Peyer's patch (tissue), 4 donors: ENCODE measurements around the gene RPS27. TPM values are rescaled to one million over a fixed set of nuclear protein-coding genes. Genes with fewer than 3 reads are reported as not detected.

Experiments
- DNase-seq, 3 donors: peaks; one replicate each; pipeline ENCODE4 v3.0.0-alpha.2; 2017 to 2019
- H3K27ac ChIP-seq, 4 donors: fragments of 200-600 bp; sonication (generic); one replicate each; pipeline ENCODE4 v1.5.1; 2016 to 2019
- H3K27me3 ChIP-seq, 2 donors: fragments of 200-600 bp; sonication (generic); one replicate each; pipeline ENCODE4 v1.5.1; 2019
- H3K36me3 ChIP-seq, 3 donors: fragments of 200-600 bp; sonication (generic); one replicate each; pipeline ENCODE4 v1.5.1; 2016 to 2019
- H3K4me1 ChIP-seq, 4 donors: fragments of 200-600 bp; sonication (generic); one replicate each; pipeline ENCODE4 v1.5.1; 2016 to 2019
- H3K4me3 ChIP-seq, 4 donors: fragments of 200-600 bp; sonication (generic); 1 replicate in 3 of 4; 2 replicates in 1 of 4; pipeline ENCODE4 v1.5.1; 2016 to 2019; ENCODE audit warnings: mild to moderate bottlenecking in 1 of 4
- H3K9me3 ChIP-seq, 4 donors: fragments of 200-600 bp; sonication (generic); one replicate each; pipeline ENCODE4 v1.5.1; 2016 to 2019; ENCODE audit warnings: mild to moderate bottlenecking in 1 of 4
- CTCF ChIP-seq, 6 experiments: fragments of 450-650 bp in 4 of 6; fragments of 200-600 bp in 2 of 6; sonication (generic) in 1 of 6; IDR thresholded peaks; one replicate each; pipeline ENCODE4 v1.5.1; 2017 to 2019; ENCODE audit warnings: antibody characterized with exemption in 6 of 6, mild to moderate bottlenecking in 3 of 6, moderate library complexity in 1 of 6
- POLR2A ChIP-seq, 2 donors: fragments of 450-650 bp; IDR thresholded peaks; one replicate each; pipeline ENCODE4 v1.5.1; 2017; ENCODE audit warnings: antibody characterized with exemption in 2 of 2, mild to moderate bottlenecking in 2 of 2, moderate library complexity in 2 of 2
- total RNA-seq, 4 donors: library from RNA; depleted of rRNA; stranded (reverse); fragments of >200 nt; gene quantifications; one replicate each; pipeline ENCODE4 v1.1.0, GENCODE V29; 2016

Gene RPS27
- total RNA-seq, 4 donors from 2014 or later: 660 to 1,996 (median 833) TPM

GRCh38 chr1:153944827-153945117, 45.8 kb upstream of the RPS27 start:
- H3K4me1 ChIP-seq: peaks cover 0 to 21% (median 8%) of the 10 kb centered on the region in 4 donors
- H3K4me3 ChIP-seq: peak overlapping the region; percentile 89 to 99 (median 98)
- no peak for TF ChIP-seq CTCF (IDR thresholded peaks at IDR 0.05)
- TF ChIP-seq POLR2A (IDR thresholded peaks at IDR 0.05): no peak
- peaks cover 0 to 62% (median 0%) of the 10 kb centered on the region in 3 donors for H3K36me3 ChIP-seq
- H3K9me3 ChIP-seq: no peaks in the 10 kb centered on the region
- DNase-seq: no peak
- peak overlapping the region; percentile 97 to 100 (median 99) for H3K27ac ChIP-seq
- no peaks in the 10 kb centered on the region for H3K27me3 ChIP-seq

GRCh38 chr1:153945131-153945794, 45.3 kb upstream of the RPS27 start:
- TF ChIP-seq POLR2A (IDR thresholded peaks at IDR 0.05): no peak
- TF ChIP-seq CTCF (IDR thresholded peaks at IDR 0.05): no peak
- DNase-seq: peak; percentile 63 to 89 (median 84)
- Histone ChIP-seq H3K4me1 (peaks cover 0 to 21% (median 8%) of the 10 kb centered on the region in 4 donors), H3K36me3 (peaks cover 0 to 62% (median 0%) of the 10 kb centered on the region in 3 donors), H3K9me3 (no peaks in the 10 kb centered on the region), H3K27ac (peak overlapping the region; percentile 97 to 100 (median 99)), H3K4me3 (peak overlapping the region; percentile 89 to 99 (median 98)), H3K27me3 (no peaks in the 10 kb centered on the region)

- Histone ChIP-seq H3K36me3 (peaks cover 0 to 62% (median 0%) of the 10 kb centered on the region in 3 donors), H3K27me3 (no peaks in the 10 kb centered on the region), H3K4me3 (peak overlapping the region; percentile 89 to 99 (median 98)), H3K4me1 (peaks cover 0 to 21% (median 8%) of the 10 kb centered on the region in 4 donors), H3K9me3 (no peaks in the 10 kb centered on the region), H3K27ac (peak overlapping the region; percentile 97 to 100 (median 99))
- TF ChIP-seq CTCF (IDR thresholded peaks at IDR 0.05) (no peak), POLR2A (IDR thresholded peaks at IDR 0.05) (peak; percentile 59 to 68)
- peak; percentile 91 to 96 (median 92) for DNase-seq
Measured at GRCh38 chr1:153945795-153946621, 44.6 kb upstream of the RPS27 start.

- peak within 1 kb of the TSS; percentile 89 to 99 (median 98) for H3K4me3 ChIP-seq
- no peaks in the 10 kb centered on the region for H3K27me3 ChIP-seq
- DNase-seq: peak; percentile 74 to 91 (median 88)
- H3K36me3 ChIP-seq: peaks cover 0 to 62% (median 0%) of the 10 kb centered on the region in 3 donors
- H3K27ac ChIP-seq: peak within 1 kb of the TSS; percentile 97 to 100 (median 99)
- H3K4me1 ChIP-seq: peaks cover 0 to 21% (median 8%) of the 10 kb centered on the region in 4 donors
- TF ChIP-seq POLR2A (IDR thresholded peaks at IDR 0.05) (no peak), CTCF (IDR thresholded peaks at IDR 0.05) (peak; percentile 86 to 98 (median 89))
- no peaks in the 10 kb centered on the region for H3K9me3 ChIP-seq
Measured at GRCh38 chr1:153946622-153947241, 43.8 kb upstream of the RPS27 start, which contains the start of gene DENND4B. TSS of gene DENND4B (minus strand) at chr1:153946718. CDS start at chr1:153944374, 2,344 bp downstream.

GRCh38 chr1:153951183-153951582, 39.4 kb upstream of the RPS27 start:
- Histone ChIP-seq H3K27ac (no peak overlapping the region), H3K9me3 (no peaks in the 10 kb centered on the region), H3K36me3 (peaks cover 0 to 78% (median 0%) of the 10 kb centered on the region in 3 donors), H3K4me1 (peaks cover 0 to 13% (median 6%) of the 10 kb centered on the region in 4 donors), H3K4me3 (no peak overlapping the region), H3K27me3 (no peaks in the 10 kb centered on the region)
- DNase-seq: no peak
- TF ChIP-seq CTCF (IDR thresholded peaks at IDR 0.05) (no peak), POLR2A (IDR thresholded peaks at IDR 0.05) (no peak)
